Transverse colon (tissue), 4 donors: ENCODE results near the gene KMT5B. TPM values are rescaled to one million over a fixed set of nuclear protein-coding genes. Genes with fewer than 3 reads are reported as not detected.

Source experiments
- DNase-seq: peaks from one replicate; pipeline ENCODE4 v3.0.0-alpha.2; 2019
- H3K27ac ChIP-seq, 4 donors: fragments of 200-600 bp; sonication (generic); 2 replicates each; pipeline ENCODE4 v1.5.1; 2016 to 2018; ENCODE audit warnings: inconsistent platforms in 4 of 4
- H3K27me3 ChIP-seq: fragments of 200-600 bp; sonication (generic); 2 replicates; pipeline ENCODE4 v1.5.1; 2017; ENCODE audit warnings: inconsistent platforms
- H3K36me3 ChIP-seq, 4 donors: fragments of 200-600 bp; sonication (generic); 2 replicates each; pipeline ENCODE4 v1.5.1; 2017 to 2019; ENCODE audit warnings: inconsistent platforms in 4 of 4
- H3K4me1 ChIP-seq, 4 donors: fragments of 200-600 bp; sonication (generic); 2 replicates each; pipeline ENCODE4 v1.5.1; 2017 to 2020; ENCODE audit warnings: inconsistent platforms in 4 of 4
- H3K4me3 ChIP-seq, 4 donors: fragments of 200-600 bp; sonication (generic); 1 replicate in 1 of 4; 2 replicates in 3 of 4; pipeline versions ENCODE4 v1.5.1 to v1.6.1; 2017 to 2019; ENCODE audit warnings: inconsistent platforms in 4 of 4
- H3K9me3 ChIP-seq, 2 donors: fragments of 200-600 bp; sonication (generic); 2 replicates each; pipeline ENCODE4 v1.5.1; 2017 to 2019; ENCODE audit warnings: inconsistent platforms in 2 of 2
- CTCF ChIP-seq, 5 experiments: fragments of 200-600 bp in 3 of 5; fragments of 450-650 bp in 2 of 5; sonication (generic) in 3 of 5; IDR thresholded peaks; 1 replicate in 2 of 5; 2 replicates in 3 of 5; pipeline ENCODE4 v1.5.1; 2016 to 2017; ENCODE audit warnings: antibody characterized with exemption in 5 of 5, inconsistent platforms in 3 of 5, mild to moderate bottlenecking in 2 of 5, moderate library complexity in 1 of 5
- EP300 ChIP-seq: sonication (generic); formaldehyde crosslinking; IDR thresholded peaks from one replicate; pipeline ENCODE4 v1.6.1; 2017; ENCODE audit warnings: antibody characterized with exemption, low read depth
- POLR2A ChIP-seq: fragments of 450-650 bp; IDR thresholded peaks from one replicate; pipeline ENCODE4 v1.6.1; 2016; ENCODE audit warnings: antibody characterized with exemption, mild to moderate bottlenecking, moderate library complexity
- POLR2AphosphoS5 ChIP-seq, 3 donors: sonication (generic); formaldehyde crosslinking; IDR thresholded peaks; one replicate each; pipeline ENCODE4 v1.6.1; 2016; ENCODE audit warnings: antibody characterized with exemption in 3 of 3
- WGBS, 2 donors: methylation state at CpG; one replicate each; pipeline ENCODE4 v1.1.5; 2018; ENCODE audit warnings: low coverage in 1 of 2; 5-methylcytosine and 5-hydroxymethylcytosine counted together
- in situ Hi-C, 4 donors: fragments of 200-750 bp; cut with MboI; loops; one replicate each; pipeline versions ENCODE4 v1.15.0 to v1.15.1; 2017; ENCODE audit warnings: low sequenced_read_pairs in 3 of 4, low pct_ligation_motif_present in 1 of 4, low pct_unique_long_range_greater_than_20kb in 1 of 4
- intact Hi-C: fragments of 100-400 bp; cut with DNase I; formaldehyde crosslinking; loops from one replicate; pipeline ENCODE4 v1.15.1; 2023; ENCODE audit warnings: low total_unique reads
- total RNA-seq, 4 donors: library from RNA; depleted of rRNA; stranded (reverse); fragments of >200 nt; gene quantifications; one replicate each; pipeline ENCODE4 v1.1.0, GENCODE V29; 2016

KMT5B gene
- total RNA-seq, 4 donors from 2014 or later, result 33.4 to 71.4 (median 63.8) TPM

- Histone ChIP-seq H3K36me3 (no peaks in the 10 kb centered on the region), H3K9me3 (no peaks in the 10 kb centered on the region), H3K27ac (peak overlapping the region; percentile 96 to 100 (median 98)), H3K27me3 (no peaks in the 10 kb centered on the region), H3K4me1 (peaks cover 15 to 69% (median 53%) of the 10 kb centered on the region in 4 donors), H3K4me3 (peak overlapping the region in 1 of 4 donors; percentile 77)
- in situ Hi-C loops, result no loop called here
- whole genome bisulfite sequencing, 2 donors, result 69 to 87% methylated on average over 5 to 11 of the region's 11 CpGs
- intact Hi-C loops, result no loop called here
- TF ChIP-seq POLR2A, result peak; percentile 10
- TF ChIP-seq EP300, result no peak
- DNase-seq, result no peak
Measured at GRCh38 chr11:68117853-68118470, 95.1 kb downstream of the KMT5B start.

- Histone ChIP-seq H3K4me3 (no peak overlapping the region), H3K27ac (peak overlapping the region; percentile 96 to 100 (median 98)), H3K27me3 (no peaks in the 10 kb centered on the region), H3K9me3 (no peaks in the 10 kb centered on the region), H3K4me1 (peaks cover 11 to 62% (median 46%) of the 10 kb centered on the region in 4 donors), H3K36me3 (no peaks in the 10 kb centered on the region)
- TF ChIP-seq POLR2AphosphoS5 (IDR thresholded peaks at IDR 0.05), result no peak
- no peak for TF ChIP-seq EP300
- TF ChIP-seq CTCF (IDR thresholded peaks at IDR 0.05), result no peak
- TF ChIP-seq POLR2A, result no peak
- WGBS, 2 donors, result 40 to 59% methylated on average over 2 to 3 of the region's 3 CpGs
- no peak for DNase-seq
- intact Hi-C loops, result no loop called here
- in situ Hi-C loops, result no loop called here
Measured at GRCh38 chr11:68116974-68117373, 96.1 kb downstream of the KMT5B start.

- intact Hi-C loops, result no loop called here
- no peaks in the 10 kb centered on the region for H3K27me3 ChIP-seq
- H3K4me3 ChIP-seq, result no peak overlapping the region
- TF ChIP-seq POLR2AphosphoS5 (IDR thresholded peaks at IDR 0.05) (peak in 1 of 3 donors; percentile 28), CTCF (IDR thresholded peaks at IDR 0.05) (no peak), POLR2A (no peak), EP300 (no peak)
- H3K27ac ChIP-seq, result peak overlapping the region; percentile 44 to 100 (median 98)
- 64 to 100% methylated on average over 1 to 7 of the region's 7 CpGs for WGBS, 2 donors
- DNase-seq, result peak; percentile 55
- H3K4me1 ChIP-seq, result peaks cover 9 to 59% (median 42%) of the 10 kb centered on the region in 4 donors
- no peaks in the 10 kb centered on the region for H3K36me3 ChIP-seq
- H3K9me3 ChIP-seq, result no peaks in the 10 kb centered on the region
- in situ Hi-C loops, result no loop called here
Measured at GRCh38 chr11:68116126-68116525, 97.0 kb downstream of the KMT5B start.

GRCh38 chr11:68115285-68115684 is 97.8 kb downstream of the KMT5B start:
- Histone ChIP-seq H3K9me3 (no peaks in the 10 kb centered on the region), H3K4me3 (no peak overlapping the region), H3K36me3 (no peaks in the 10 kb centered on the region), H3K4me1 (peaks cover 9 to 65% (median 42%) of the 10 kb centered on the region in 4 donors), H3K27ac (peak overlapping the region in 3 of 4 donors; percentile 33 to 100 (median 98)), H3K27me3 (no peaks in the 10 kb centered on the region)
- intact Hi-C loops (no loop called here), in situ Hi-C loops (no loop called here)
- DNase-seq, result no peak
- TF ChIP-seq POLR2AphosphoS5 (IDR thresholded peaks at IDR 0.05), result no peak
- no peak for TF ChIP-seq CTCF (IDR thresholded peaks at IDR 0.05)
- TF ChIP-seq POLR2A, result peak; percentile 2
- peak; percentile 30 for TF ChIP-seq EP300
- WGBS, 2 donors, result 72 to 80% methylated on average over 1 of the region's 1 CpG

GRCh38 chr11:68113986-68114385 is 99.1 kb downstream of the KMT5B start:
- in situ Hi-C loops (no loop called here), intact Hi-C loops (no loop called here)
- Histone ChIP-seq H3K4me1 (peaks cover 9 to 63% (median 30%) of the 10 kb centered on the region in 4 donors), H3K4me3 (no peak overlapping the region), H3K36me3 (no peaks in the 10 kb centered on the region), H3K27me3 (no peaks in the 10 kb centered on the region), H3K9me3 (no peaks in the 10 kb centered on the region), H3K27ac (peak overlapping the region; percentile 33 to 68 (median 60))
- TF ChIP-seq CTCF (IDR thresholded peaks at IDR 0.05) (peak in 1 of 5 experiments; percentile 14), POLR2A (peak; percentile 10), EP300 (no peak), POLR2AphosphoS5 (IDR thresholded peaks at IDR 0.05) (peak in 1 of 3 donors; percentile 21)
- 60 to 75% methylated on average over 1 to 3 of the region's 3 CpGs for WGBS, 2 donors
- no peak for DNase-seq
